MM.1S (cell line): ENCODE measurements around the gene C3orf49.

ENCODE experiments used
- CTCF ChIP-seq: fragments of 300-600 bp; sonication (generic); IDR thresholded peaks from 2 replicates; pipeline ENCODE4 v1.5.1; 2016; ENCODE audit warnings: antibody characterized with exemption, low read length, mixed read lengths
- EZH2 ChIP-seq: fragments of 300-600 bp; sonication (generic); optimal IDR thresholded peaks from 2 replicates; pipeline ENCODE3; 2017; ENCODE audit warnings: low read depth, mild to moderate bottlenecking, antibody characterized with exemption, low read length, mixed read lengths

- no peak for TF ChIP-seq CTCF
- no peak for TF ChIP-seq EZH2
Observed at GRCh38 chr3:63849175-63849574, 30.1 kb downstream of the C3orf49 start.
